B cell (primary cell): ENCODE measurements around the gene PNLIP. TPM values are rescaled to one million over a fixed set of nuclear protein-coding genes. Genes with fewer than 3 reads are reported as not detected.
A peak's percentile ranks its signal among the peaks of the same experiment; 100 is the strongest.

ENCODE experiments used
- ATAC-seq: fragments of 200-7000 bp; cut with Tn5 transposase; one replicate; pipeline ENCODE4 v1.10.0; 2021; ENCODE audit warnings: low read depth, mild to moderate bottlenecking, moderate number of reproducible peaks, moderate library complexity
- CTCF ChIA-PET: fragments of 350-600 bp; sonication (Branson Sonifier 250); formaldehyde crosslinking; loops from one replicate; lab custom pipeline; 2021; ENCODE audit warnings: antibody characterized with exemption, inconsistent platforms; lab: Charles Lee
- POLR2A ChIA-PET: fragments of 350-600 bp; sonication (Branson Sonifier 250); formaldehyde crosslinking; loops from one replicate; lab custom pipeline; 2021; ENCODE audit warnings: antibody characterized with exemption; lab: Charles Lee
- DNase-seq: peaks from one replicate; pipeline ENCODE4 v3.0.0; 2013
- H2AFZ ChIP-seq: 2 replicates; pipeline ENCODE4 v1.6.1; 2012; ENCODE audit warnings: mild to moderate bottlenecking, low read depth, low read length; ENCODE audit not compliant: insufficient read depth, poor library complexity, severe bottlenecking
- H3K27ac ChIP-seq, 2 donors: 1 replicate in 1 of 2; 2 replicates in 1 of 2; pipeline ENCODE4 v1.5.1; 2012 to 2013; ENCODE audit warnings: low read length in 2 of 2, mild to moderate bottlenecking in 2 of 2, moderate library complexity in 1 of 2
- H3K27me3 ChIP-seq, 4 experiments: fragments of 200-600 bp in 1 of 4; sonication (generic) in 1 of 4; replicated peaks in 1 of 4; 1 replicate in 2 of 4; 2 replicates in 2 of 4; pipeline versions ENCODE4 v1.6.1 to v1.7.0; 2013 to 2016; ENCODE audit warnings: low read length in 3 of 4, mild to moderate bottlenecking in 2 of 4, mixed read lengths in 1 of 4, moderate library complexity in 1 of 4; ENCODE audit not compliant: insufficient read depth in 4 of 4, control insufficient read depth in 3 of 4; ENCODE audit errors: control extremely low read depth in 1 of 4
- H3K36me3 ChIP-seq, 2 experiments: replicated peaks in 1 of 2; 1 replicate in 1 of 2; 2 replicates in 1 of 2; pipeline versions ENCODE4 v1.6.1 to v1.7.1; 2013; ENCODE audit warnings: low read length in 1 of 2; ENCODE audit not compliant: insufficient read depth in 2 of 2, control insufficient read depth in 1 of 2; ENCODE audit errors: control extremely low read depth in 1 of 2, extremely low read depth in 1 of 2
- H3K4me1 ChIP-seq, 2 donors: fragments of 200-600 bp in 1 of 2; sonication (generic) in 1 of 2; 1 replicate in 1 of 2; 2 replicates in 1 of 2; pipeline versions ENCODE4 v1.5.1 to v1.6.1; 2013 to 2017; ENCODE audit warnings: low read length in 2 of 2; ENCODE audit not compliant: control insufficient read depth in 2 of 2, insufficient read depth in 2 of 2
- H3K4me2 ChIP-seq: replicated peaks from 2 replicates; pipeline ENCODE3; 2012; ENCODE audit warnings: mild to moderate bottlenecking, low read depth, low read length; ENCODE audit not compliant: poor library complexity, severe bottlenecking
- H3K4me3 ChIP-seq, 5 experiments: fragments of 200-600 bp in 1 of 5; sonication (generic) in 1 of 5; 1 replicate in 3 of 5; 2 replicates in 2 of 5; pipeline versions ENCODE4 v1.5.1 to v1.7.0; 2011 to 2016; ENCODE audit warnings: low read length in 4 of 5, mild to moderate bottlenecking in 4 of 5, low read depth in 2 of 5, control low read depth in 1 of 5, moderate library complexity in 1 of 5; ENCODE audit not compliant: insufficient read depth in 1 of 5; ENCODE audit errors: control extremely low read depth in 1 of 5, extremely low read depth in 1 of 5
- H3K79me2 ChIP-seq: fragments of 200-600 bp; sonication (generic); one replicate; pipeline ENCODE4 v1.6.0; 2016; ENCODE audit warnings: low read length; ENCODE audit not compliant: control insufficient read depth, insufficient read depth
- H3K9ac ChIP-seq: fragments of 200-600 bp; sonication (generic); 2 replicates; pipeline ENCODE4 v1.6.1; 2017; ENCODE audit warnings: mild to moderate bottlenecking, low read length, moderate library complexity
- H3K9me3 ChIP-seq, 3 donors: one replicate each; pipeline versions ENCODE4 v1.6.1 to v1.7.1; 2013; ENCODE audit warnings: low read length in 2 of 3; ENCODE audit not compliant: control insufficient read depth in 2 of 3, insufficient read depth in 1 of 3; ENCODE audit errors: control extremely low read depth in 1 of 3
- H4K20me1 ChIP-seq: 2 replicates; pipeline ENCODE4 v1.6.0; 2012; ENCODE audit warnings: mild to moderate bottlenecking, low read length; ENCODE audit not compliant: insufficient read depth, control insufficient read depth, poor library complexity, severe bottlenecking
- H3K27ac Mint-ChIP-seq: one replicate; pipeline ENCODE4 v1.8.0; 2021; ENCODE audit warnings: mixed read lengths
- H3K27me3 Mint-ChIP-seq: one replicate; pipeline ENCODE4 v1.8.0; 2021; ENCODE audit warnings: mixed read lengths
- H3K4me1 Mint-ChIP-seq: one replicate; pipeline ENCODE4 v1.8.0; 2021; ENCODE audit warnings: mixed read lengths
- H3K4me3 Mint-ChIP-seq: one replicate; pipeline ENCODE4 v1.8.0; 2021; ENCODE audit warnings: mixed read lengths
- H3K9me3 Mint-ChIP-seq: one replicate; pipeline ENCODE4 v1.8.0; 2022; ENCODE audit warnings: mixed read lengths; ENCODE audit not compliant: insufficient read depth
- CTCF ChIP-seq: fragments of 200-600 bp; IDR thresholded peaks from one replicate; pipeline ENCODE4 v1.8.0; 2022; ENCODE audit warnings: antibody characterized with exemption, mild to moderate bottlenecking
- EZH2 ChIP-seq: IDR thresholded peaks from 2 replicates; pipeline ENCODE4 v1.6.1; 2012; ENCODE audit warnings: borderline replicate concordance, low read depth, mild to moderate bottlenecking, moderate library complexity, low read length; ENCODE audit not compliant: insufficient read depth, poor library complexity, severe bottlenecking
- WGBS: methylation state at CpG from one replicate; pipeline ENCODE4 v1.1.5; 2013; ENCODE audit warnings: missing lambda C conversion rate; ENCODE audit not compliant: insufficient coverage; 5-methylcytosine and 5-hydroxymethylcytosine counted together
- intact Hi-C: fragments of 100-400 bp; cut with micrococcal nuclease; formaldehyde crosslinking; loops from one replicate; pipeline ENCODE4 v1.10.0; 2022
- polyA plus RNA-seq: library from polyadenylated mRNA; depleted of rRNA; stranded (reverse); fragments of >200 nt; gene quantifications from 2 replicates; pipeline ENCODE4 v1.2.3, GENCODE V29; 2012
- total RNA-seq, 2 donors: library from RNA; stranded (reverse); fragments of 120-200 nt in 1 of 2; gene quantifications; 1 replicate in 1 of 2; 2 replicates in 1 of 2; pipeline versions ENCODE4 v1.2.3 to v1.2.4, GENCODE V29; 2013 to 2022

Gene PNLIP
- total and polyA plus RNA-seq, 2 donors (not counting 1 experiment from before 2014, with no cell fraction given), result not detected

GRCh38 chr10:116566932-116567331 lies 21.2 kb downstream of the PNLIP start:
- intact Hi-C loops, result no loop called here
- no peak overlapping the region for H3K4me3 ChIP-seq
- no peaks in the 10 kb centered on the region for H3K27me3 ChIP-seq
- H2AFZ ChIP-seq, result no peak overlapping the region
- H3K79me2 ChIP-seq, result no peaks in the 10 kb centered on the region
- H3K4me2 ChIP-seq, result no peak overlapping the region
- Mint-ChIP-seq H3K27ac (no peak overlapping the region), H3K4me3 (no peak overlapping the region), H3K4me1 (no peaks in the 10 kb centered on the region), H3K9me3 (no peaks in the 10 kb centered on the region), H3K27me3 (no peaks in the 10 kb centered on the region)
- H4K20me1 ChIP-seq, result no peaks in the 10 kb centered on the region
- ChIA-PET POLR2A (no interaction called here), CTCF (interaction anchor here (0.6 kb wide), 1 partner anchor 904 kb away, joined by 4 read pairs; no protein-coding TSS in a partner anchor)
- TF ChIP-seq CTCF (peak; percentile 5), EZH2 (no peak)
- H3K27ac ChIP-seq, result no peak overlapping the region
- DNase-seq (no peak), ATAC-seq (no peak)
- no peaks in the 10 kb centered on the region for H3K36me3 ChIP-seq
- peaks cover 0 to 1% (median 0%) of the 10 kb centered on the region in 3 donors for H3K9me3 ChIP-seq
- H3K9ac ChIP-seq, result no peak overlapping the region
- no peaks in the 10 kb centered on the region for H3K4me1 ChIP-seq

GRCh38 chr10:116567335-116567734 lies 21.6 kb downstream of the PNLIP start:
- no peaks in the 10 kb centered on the region for H3K9me3 Mint-ChIP-seq
- Histone ChIP-seq H3K9ac (no peak overlapping the region), H3K79me2 (no peaks in the 10 kb centered on the region), H3K27me3 (no peaks in the 10 kb centered on the region), H3K27ac (no peak overlapping the region), H4K20me1 (no peaks in the 10 kb centered on the region), H3K4me3 (no peak overlapping the region), H3K9me3 (peaks cover 0 to 1% (median 0%) of the 10 kb centered on the region in 3 donors), H3K4me1 (no peaks in the 10 kb centered on the region), H3K4me2 (no peak overlapping the region), H3K36me3 (no peaks in the 10 kb centered on the region), H2AFZ (no peak overlapping the region)
- no peaks in the 10 kb centered on the region for H3K4me1 Mint-ChIP-seq
- no CpG with 5 or more reads among the region's 3 CpGs for WGBS
- TF ChIP-seq EZH2, result no peak
- peak; percentile 4 for TF ChIP-seq CTCF
- CTCF ChIA-PET, result no interaction called here
- H3K27me3 Mint-ChIP-seq, result no peaks in the 10 kb centered on the region
- ATAC-seq, result no peak
- intact Hi-C loops, result no loop called here
- POLR2A ChIA-PET, result no interaction called here
- no peak overlapping the region for H3K4me3 Mint-ChIP-seq
- DNase-seq, result no peak
- no peak overlapping the region for H3K27ac Mint-ChIP-seq
